SK-N-SH treated with all-trans-retinoic acid at 6 μM for 48 hours (cell line): ENCODE results near the gene PSMC1.

Experiments used
- ARNTL ChIP-seq: fragments of 450-650 bp; formaldehyde crosslinking; IDR thresholded peaks from 2 replicates; pipeline ENCODE4 v1.5.0; 2020; ENCODE audit warnings: low read depth, mild to moderate bottlenecking, moderate library complexity, borderline replicate concordance
- GLIS3 ChIP-seq: fragments of 250-450 bp; sonication (Bioruptor Pico); IDR thresholded peaks from 2 replicates; pipeline ENCODE4 v1.5.0; 2020; ENCODE audit warnings: mild to moderate bottlenecking, moderate library complexity
- POU6F1 ChIP-seq: fragments of 250-450 bp; sonication (Bioruptor Pico); IDR thresholded peaks from 2 replicates; pipeline ENCODE4 v1.8.0; 2021; ENCODE audit warnings: low read depth, mild to moderate bottlenecking, moderate library complexity, borderline replicate concordance
- ZFP3 ChIP-seq: fragments of 250-450 bp; sonication (Bioruptor Pico); IDR thresholded peaks from 2 replicates; pipeline ENCODE4 v1.5.0; 2020; ENCODE audit warnings: mild to moderate bottlenecking, moderate library complexity
- ZFP30 ChIP-seq: fragments of 450-650 bp; formaldehyde crosslinking; IDR thresholded peaks from 2 replicates; pipeline ENCODE4 v1.5.0; 2022; ENCODE audit warnings: mild to moderate bottlenecking, moderate library complexity

GRCh38 chr14:90305176-90305601 is 48.8 kb downstream of the PSMC1 start:
- TF ChIP-seq GLIS3 (CRISPR knock-in tag) (no peak), ARNTL (no peak), ZFP3 (CRISPR knock-in tag) (no peak), ZFP30 (CRISPR knock-in tag) (no peak), POU6F1 (no peak)
